ENCODE data around the gene STRN.
"Not testable (repeated sequence)": the region's sequence is repeated elsewhere in the genome, so short reads cannot be mapped to it uniquely, and the experiment has no call there.

Gene STRN

GRCh38 chr2:36963734-36964133 lies 2.6 kb downstream of the STRN start:
- no peak for DNase-seq

- no peak for DNase-seq
These were observed 3.2 kb downstream of the STRN start for GRCh38 chr2:36963106-36963505.

GRCh38 chr2:36960773-36961172 lies 5.6 kb downstream of the STRN start:
- DNase-seq: no peak

GRCh38 chr2:36960005-36960675 lies 6.2 kb downstream of the STRN start:
- no peak for DNase-seq

- DNase-seq: no peak
These were observed 11.2 kb downstream of the STRN start for GRCh38 chr2:36954977-36955607.

GRCh38 chr2:36952748-36953197 lies 13.6 kb downstream of the STRN start:
- DNase-seq: no peak

GRCh38 chr2:36951574-36951973 lies 14.8 kb downstream of the STRN start:
- no peak for DNase-seq

GRCh38 chr2:36951027-36951518 lies 15.3 kb downstream of the STRN start:
- DNase-seq: no peak

GRCh38 chr2:36949845-36950244 lies 16.5 kb downstream of the STRN start:
- DNase-seq: no peak

- DNase-seq: not testable (repeated sequence)
These were observed 21.1 kb downstream of the STRN start for GRCh38 chr2:36945240-36945639.

GRCh38 chr2:36941867-36942266 lies 24.5 kb downstream of the STRN start:
- DNase-seq: no peak

GRCh38 chr2:36936526-36936925 lies 29.8 kb downstream of the STRN start:
- not testable (repeated sequence) for DNase-seq

GRCh38 chr2:36931688-36932087 lies 34.6 kb downstream of the STRN start:
- not testable (repeated sequence) for DNase-seq

GRCh38 chr2:36930787-36931410 lies 35.4 kb downstream of the STRN start:
- not testable (repeated sequence) for DNase-seq

- DNase-seq: not testable (repeated sequence)
These were observed 39.9 kb downstream of the STRN start for GRCh38 chr2:36926175-36927132.

- DNase-seq: not testable (repeated sequence)
These were observed 43.7 kb downstream of the STRN start for GRCh38 chr2:36922629-36923028.

GRCh38 chr2:36921984-36922383 lies 44.4 kb downstream of the STRN start:
- DNase-seq: no peak

GRCh38 chr2:36919041-36919837 lies 47.1 kb downstream of the STRN start:
- no peak for DNase-seq

GRCh38 chr2:36918307-36918706 lies 48.0 kb downstream of the STRN start:
- no peak for DNase-seq

- no peak for DNase-seq
These were observed 50.7 kb downstream of the STRN start for GRCh38 chr2:36915627-36916026.

GRCh38 chr2:36912695-36913094 lies 53.6 kb downstream of the STRN start:
- no peak for DNase-seq

- no peak for DNase-seq
These were observed 55.3 kb downstream of the STRN start for GRCh38 chr2:36911012-36911411.

Measured in activated effector memory CD4-positive, alpha-beta T cell treated with Interleukin-2 at 50 U/mL for 16 hours (primary cell).